ENCODE data around the gene SREBF2. TPM values are rescaled to one million over a fixed set of nuclear protein-coding genes. Genes with fewer than 3 reads are reported as not detected.

SREBF2 gene
- total RNA-seq, 1 experiment from 2014 or later, result 129 TPM

DNA sequence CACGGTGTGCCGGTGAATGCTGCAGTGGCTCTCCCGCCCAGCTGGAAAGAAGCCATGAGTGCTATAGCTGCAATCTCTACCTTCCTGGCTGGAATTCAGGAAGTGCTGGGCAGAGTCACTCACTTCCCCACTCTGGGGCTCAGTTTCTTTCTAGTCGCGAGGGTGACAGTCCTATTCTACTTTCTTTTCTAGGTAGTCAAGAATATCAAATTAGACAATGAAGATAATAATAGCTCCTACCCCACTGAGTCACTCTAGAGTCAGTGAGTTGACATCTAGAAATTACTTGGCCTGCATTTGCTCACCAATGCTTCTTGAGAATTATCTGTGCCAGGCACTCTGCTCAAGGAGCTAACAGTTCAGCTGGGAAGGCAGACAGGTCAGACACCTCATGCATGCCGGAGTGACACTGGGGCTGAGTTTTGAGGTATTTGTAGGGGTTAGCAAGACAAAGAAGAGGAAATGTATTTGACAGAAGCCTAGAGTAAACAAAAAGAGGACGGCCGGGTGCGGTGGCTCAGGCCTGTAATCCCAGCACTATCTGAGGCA is 110.8 kb downstream of the SREBF2 start:
- H3K27ac ChIP-seq (ENCODE audit: low read depth, low read length), result 0 out of 2 replicates have a peak overlapping the region, but pooled peaks have one; percentile 17
- H3K36me3 ChIP-seq (ENCODE audit: control insufficient read depth in 1 of 2, insufficient read depth in 2 of 2, low read length in 2 of 2), result peaks cover 28 to 49% of the 10 kb centered on the region in 2 experiments
- H3K79me2 ChIP-seq (ENCODE audit: insufficient read depth, low read length), result peaks cover 72% of the 10 kb centered on the region
- H4K20me1 ChIP-seq (ENCODE audit: insufficient read depth), result peaks cover 9% of the 10 kb centered on the region; the same call in 1 of the 2 replicates
- DNase-seq (ENCODE audit: low read depth, low spot score) (no peak), ATAC-seq (no peak)
- ChIA-PET RAD21 (ENCODE audit: low non-redundant PET in 1 of 2, low total read pairs in 2 of 2, uncharacterized antibody in 2 of 2, unreplicated experiment in 2 of 2) (interaction anchor here in 1 of 2 experiments (0.7 kb wide), 1 partner anchor 79 kb away, joined by 7 read pairs; no protein-coding TSS in a partner anchor), POLR2A (interaction anchor here (0.5 kb wide), 1 partner anchor 203 kb away, joined by 3 read pairs; no protein-coding TSS in a partner anchor), CTCF (interaction anchor here (0.7 to 2.1 kb wide), 2 partner anchors 246 to 365 kb away, joined by 6 to 11 read pairs; no protein-coding TSS in a partner anchor)
- TF ChIP-seq, protein P1, sequence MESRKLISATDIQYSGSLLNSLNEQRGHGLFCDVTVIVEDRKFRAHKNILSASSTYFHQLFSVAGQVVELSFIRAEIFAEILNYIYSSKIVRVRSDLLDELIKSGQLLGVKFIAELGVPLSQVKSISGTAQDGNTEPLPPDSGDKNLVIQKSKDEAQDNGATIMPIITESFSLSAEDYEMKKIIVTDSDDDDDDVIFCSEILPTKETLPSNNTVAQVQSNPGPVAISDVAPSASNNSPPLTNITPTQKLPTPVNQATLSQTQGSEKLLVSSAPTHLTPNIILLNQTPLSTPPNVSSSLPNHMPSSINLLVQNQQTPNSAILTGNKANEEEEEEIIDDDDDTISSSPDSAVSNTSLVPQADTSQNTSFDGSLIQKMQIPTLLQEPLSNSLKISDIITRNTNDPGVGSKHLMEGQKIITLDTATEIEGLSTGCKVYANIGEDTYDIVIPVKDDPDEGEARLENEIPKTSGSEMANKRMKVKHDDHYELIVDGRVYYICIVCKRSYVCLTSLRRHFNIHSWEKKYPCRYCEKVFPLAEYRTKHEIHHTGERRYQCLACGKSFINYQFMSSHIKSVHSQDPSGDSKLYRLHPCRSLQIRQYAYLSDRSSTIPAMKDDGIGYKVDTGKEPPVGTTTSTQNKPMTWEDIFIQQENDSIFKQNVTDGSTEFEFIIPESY (IDR thresholded peaks at IDR 0.05; ENCODE audit: extremely low read depth, insufficient replicate concordance, low read length), result no peak
- no peak for TF ChIP-seq SIN3A (IDR thresholded peaks at IDR 0.05; ENCODE audit: low read depth)
- no peak for TF ChIP-seq ZFX (IDR thresholded peaks at IDR 0.05)
- no peak for TF ChIP-seq SP1 (IDR thresholded peaks at IDR 0.05; ENCODE audit: low read depth)
- TF ChIP-seq, protein P2, sequence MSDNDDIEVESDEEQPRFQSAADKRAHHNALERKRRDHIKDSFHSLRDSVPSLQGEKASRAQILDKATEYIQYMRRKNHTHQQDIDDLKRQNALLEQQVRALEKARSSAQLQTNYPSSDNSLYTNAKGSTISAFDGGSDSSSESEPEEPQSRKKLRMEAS (IDR thresholded peaks at IDR 0.05), result no peak
- no peak for TF ChIP-seq YY1 (IDR thresholded peaks at IDR 0.05; ENCODE audit: extremely low read depth, insufficient replicate concordance, low read depth, low read length)
- TF ChIP-seq, protein P3, sequence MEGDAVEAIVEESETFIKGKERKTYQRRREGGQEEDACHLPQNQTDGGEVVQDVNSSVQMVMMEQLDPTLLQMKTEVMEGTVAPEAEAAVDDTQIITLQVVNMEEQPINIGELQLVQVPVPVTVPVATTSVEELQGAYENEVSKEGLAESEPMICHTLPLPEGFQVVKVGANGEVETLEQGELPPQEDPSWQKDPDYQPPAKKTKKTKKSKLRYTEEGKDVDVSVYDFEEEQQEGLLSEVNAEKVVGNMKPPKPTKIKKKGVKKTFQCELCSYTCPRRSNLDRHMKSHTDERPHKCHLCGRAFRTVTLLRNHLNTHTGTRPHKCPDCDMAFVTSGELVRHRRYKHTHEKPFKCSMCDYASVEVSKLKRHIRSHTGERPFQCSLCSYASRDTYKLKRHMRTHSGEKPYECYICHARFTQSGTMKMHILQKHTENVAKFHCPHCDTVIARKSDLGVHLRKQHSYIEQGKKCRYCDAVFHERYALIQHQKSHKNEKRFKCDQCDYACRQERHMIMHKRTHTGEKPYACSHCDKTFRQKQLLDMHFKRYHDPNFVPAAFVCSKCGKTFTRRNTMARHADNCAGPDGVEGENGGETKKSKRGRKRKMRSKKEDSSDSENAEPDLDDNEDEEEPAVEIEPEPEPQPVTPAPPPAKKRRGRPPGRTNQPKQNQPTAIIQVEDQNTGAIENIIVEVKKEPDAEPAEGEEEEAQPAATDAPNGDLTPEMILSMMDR (IDR thresholded peaks at IDR 0.05 in 2 of 3, conservative IDR thresholded peaks at IDR 0.05 in 1 of 3; ENCODE audit: borderline replicate concordance in 1 of 3, insufficient read depth in 1 of 3, low read depth in 2 of 3, low read length in 2 of 3), result no peak
- no peak for TF ChIP-seq TCF7L2 (IDR thresholded peaks at IDR 0.05; ENCODE audit: borderline replicate concordance, extremely low read depth, insufficient read depth, insufficient read length)
- TF ChIP-seq EZH2phosphoT487 (IDR thresholded peaks at IDR 0.05; ENCODE audit: borderline replicate concordance), result no peak
- TF ChIP-seq EZH2 (IDR thresholded peaks at IDR 0.05), result no peak
- TF ChIP-seq EGR1 (IDR thresholded peaks at IDR 0.05; ENCODE audit: low read depth), result no peak
- TF ChIP-seq CBX3 (IDR thresholded peaks at IDR 0.05; ENCODE audit: low read depth), result no peak
- TF ChIP-seq SRF (IDR thresholded peaks at IDR 0.05; ENCODE audit: low read depth), result no peak
- no peak for TF ChIP-seq ELF1 (IDR thresholded peaks at IDR 0.05; ENCODE audit: borderline replicate concordance, low read depth)
- TF ChIP-seq, protein P4, sequence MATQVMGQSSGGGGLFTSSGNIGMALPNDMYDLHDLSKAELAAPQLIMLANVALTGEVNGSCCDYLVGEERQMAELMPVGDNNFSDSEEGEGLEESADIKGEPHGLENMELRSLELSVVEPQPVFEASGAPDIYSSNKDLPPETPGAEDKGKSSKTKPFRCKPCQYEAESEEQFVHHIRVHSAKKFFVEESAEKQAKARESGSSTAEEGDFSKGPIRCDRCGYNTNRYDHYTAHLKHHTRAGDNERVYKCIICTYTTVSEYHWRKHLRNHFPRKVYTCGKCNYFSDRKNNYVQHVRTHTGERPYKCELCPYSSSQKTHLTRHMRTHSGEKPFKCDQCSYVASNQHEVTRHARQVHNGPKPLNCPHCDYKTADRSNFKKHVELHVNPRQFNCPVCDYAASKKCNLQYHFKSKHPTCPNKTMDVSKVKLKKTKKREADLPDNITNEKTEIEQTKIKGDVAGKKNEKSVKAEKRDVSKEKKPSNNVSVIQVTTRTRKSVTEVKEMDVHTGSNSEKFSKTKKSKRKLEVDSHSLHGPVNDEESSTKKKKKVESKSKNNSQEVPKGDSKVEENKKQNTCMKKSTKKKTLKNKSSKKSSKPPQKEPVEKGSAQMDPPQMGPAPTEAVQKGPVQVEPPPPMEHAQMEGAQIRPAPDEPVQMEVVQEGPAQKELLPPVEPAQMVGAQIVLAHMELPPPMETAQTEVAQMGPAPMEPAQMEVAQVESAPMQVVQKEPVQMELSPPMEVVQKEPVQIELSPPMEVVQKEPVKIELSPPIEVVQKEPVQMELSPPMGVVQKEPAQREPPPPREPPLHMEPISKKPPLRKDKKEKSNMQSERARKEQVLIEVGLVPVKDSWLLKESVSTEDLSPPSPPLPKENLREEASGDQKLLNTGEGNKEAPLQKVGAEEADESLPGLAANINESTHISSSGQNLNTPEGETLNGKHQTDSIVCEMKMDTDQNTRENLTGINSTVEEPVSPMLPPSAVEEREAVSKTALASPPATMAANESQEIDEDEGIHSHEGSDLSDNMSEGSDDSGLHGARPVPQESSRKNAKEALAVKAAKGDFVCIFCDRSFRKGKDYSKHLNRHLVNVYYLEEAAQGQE (IDR thresholded peaks at IDR 0.05; ENCODE audit: low read depth), result no peak
- TF ChIP-seq POLR2A (IDR thresholded peaks at IDR 0.05; ENCODE audit: borderline replicate concordance, extremely low read depth, insufficient read depth, insufficient read length), result no peak
- TF ChIP-seq JUND (IDR thresholded peaks at IDR 0.05), result no peak
- BruUV-seq (replicated peaks), result no TSS peak
- no peak overlapping the region for H3K9ac ChIP-seq (ENCODE audit: low read length)
- H3K9me3 ChIP-seq (ENCODE audit: control insufficient read depth in 1 of 2, insufficient read depth in 1 of 2, low read depth in 1 of 2, low read length in 2 of 2), result no peaks in the 10 kb centered on the region
- intact Hi-C loops (cut with micrococcal nuclease), result no loop called here
- H3K9me2 ChIP-seq (ENCODE audit: insufficient read depth), result no peaks in the 10 kb centered on the region
- H3K27me3 ChIP-seq (ENCODE audit: insufficient read depth, low read length), result no peaks in the 10 kb centered on the region
- peaks cover 14 to 41% of the 10 kb centered on the region in 2 experiments for H3K4me1 ChIP-seq (ENCODE audit: control insufficient read depth in 1 of 2, insufficient read depth in 2 of 2, low read length in 2 of 2)
- H2AFZ ChIP-seq (ENCODE audit: low read depth, low read length, poor library complexity, severe bottlenecking), result no peak overlapping the region
- H3K4me2 ChIP-seq (ENCODE audit: low read length), result no peak overlapping the region
- H3K4me3 ChIP-seq (replicated peaks in 1 of 2; ENCODE audit: low read depth in 1 of 2, low read length in 2 of 2), result no peak overlapping the region
